HL-60 (cell line): Measurements from ENCODE around the gene MINDY1.

Experiments
- CTCF ChIP-seq: IDR thresholded peaks from one replicate; pipeline ENCODE4 v1.5.1; 2011; ENCODE audit warnings: low read length, control low read depth, inconsistent platforms; ENCODE audit not compliant: insufficient read depth
- GABPA ChIP-seq: IDR thresholded peaks from 2 replicates; pipeline ENCODE4 v1.6.1; 2012; ENCODE audit warnings: low read depth
- POLR2AphosphoS5 ChIP-seq: IDR thresholded peaks from 2 replicates; pipeline ENCODE4 v1.6.1; 2012; ENCODE audit warnings: low read depth
- SPI1 ChIP-seq: IDR thresholded peaks from 2 replicates; pipeline ENCODE4 v1.6.1; 2012; ENCODE audit warnings: low read depth, mild to moderate bottlenecking, borderline replicate concordance
- TF ChIP-seq, protein P1 (sequence below): IDR thresholded peaks from 2 replicates; pipeline ENCODE4 v1.6.1; 2012; ENCODE audit warnings: low read depth; ENCODE audit not compliant: insufficient replicate concordance

- TF ChIP-seq CTCF (no peak), SPI1 (no peak), POLR2AphosphoS5 (no peak), GABPA (no peak)
- TF ChIP-seq, protein P1, sequence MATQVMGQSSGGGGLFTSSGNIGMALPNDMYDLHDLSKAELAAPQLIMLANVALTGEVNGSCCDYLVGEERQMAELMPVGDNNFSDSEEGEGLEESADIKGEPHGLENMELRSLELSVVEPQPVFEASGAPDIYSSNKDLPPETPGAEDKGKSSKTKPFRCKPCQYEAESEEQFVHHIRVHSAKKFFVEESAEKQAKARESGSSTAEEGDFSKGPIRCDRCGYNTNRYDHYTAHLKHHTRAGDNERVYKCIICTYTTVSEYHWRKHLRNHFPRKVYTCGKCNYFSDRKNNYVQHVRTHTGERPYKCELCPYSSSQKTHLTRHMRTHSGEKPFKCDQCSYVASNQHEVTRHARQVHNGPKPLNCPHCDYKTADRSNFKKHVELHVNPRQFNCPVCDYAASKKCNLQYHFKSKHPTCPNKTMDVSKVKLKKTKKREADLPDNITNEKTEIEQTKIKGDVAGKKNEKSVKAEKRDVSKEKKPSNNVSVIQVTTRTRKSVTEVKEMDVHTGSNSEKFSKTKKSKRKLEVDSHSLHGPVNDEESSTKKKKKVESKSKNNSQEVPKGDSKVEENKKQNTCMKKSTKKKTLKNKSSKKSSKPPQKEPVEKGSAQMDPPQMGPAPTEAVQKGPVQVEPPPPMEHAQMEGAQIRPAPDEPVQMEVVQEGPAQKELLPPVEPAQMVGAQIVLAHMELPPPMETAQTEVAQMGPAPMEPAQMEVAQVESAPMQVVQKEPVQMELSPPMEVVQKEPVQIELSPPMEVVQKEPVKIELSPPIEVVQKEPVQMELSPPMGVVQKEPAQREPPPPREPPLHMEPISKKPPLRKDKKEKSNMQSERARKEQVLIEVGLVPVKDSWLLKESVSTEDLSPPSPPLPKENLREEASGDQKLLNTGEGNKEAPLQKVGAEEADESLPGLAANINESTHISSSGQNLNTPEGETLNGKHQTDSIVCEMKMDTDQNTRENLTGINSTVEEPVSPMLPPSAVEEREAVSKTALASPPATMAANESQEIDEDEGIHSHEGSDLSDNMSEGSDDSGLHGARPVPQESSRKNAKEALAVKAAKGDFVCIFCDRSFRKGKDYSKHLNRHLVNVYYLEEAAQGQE = no peak
Observed at GRCh38 chr1:150957666-150958065, 49.0 kb downstream of the MINDY1 start.
